SK-N-SH (cell line): ENCODE measurements around the gene SETD3. TPM values are rescaled to one million over a fixed set of nuclear protein-coding genes. Genes with fewer than 3 reads are reported as not detected.
A peak's percentile ranks its signal among the peaks of the same experiment; 100 is the strongest.

ENCODE experiments used
- CTCF ChIA-PET: fragments of 300-600, 350-600 bp; formaldehyde crosslinking; extraction: SDS; loops from one replicate; lab custom pipeline; 2021; lab: Yijun Ruan, JAX
- POLR2A ChIA-PET: fragments of 350-600 bp; sonication (Branson Sonifier 250); formaldehyde crosslinking; extraction: SDS; loops from one replicate; lab custom pipeline; 2020; ENCODE audit warnings: antibody characterized with exemption, inconsistent platforms; lab: Yijun Ruan, JAX
- DNase-seq: peaks from one replicate; pipeline ENCODE4 v3.0.0; 2012
- H2AFZ ChIP-seq: fragments of 200-600 bp; sonication (generic); 2 replicates; pipeline ENCODE4 v1.8.1; 2016; ENCODE audit warnings: antibody characterized with exemption, mild to moderate bottlenecking, low read depth
- H3F3A ChIP-seq: fragments of 200-600 bp; sonication (generic); replicated peaks from 2 replicates; pipeline ENCODE3; 2016; ENCODE audit warnings: antibody characterized with exemption, mild to moderate bottlenecking; ENCODE audit not compliant: insufficient read depth
- H3K27ac ChIP-seq, 2 experiments: fragments of 200-500 bp in 1 of 2; fragments of 200-600 bp in 1 of 2; sonication (Bioruptor generic) in 1 of 2; sonication (generic), shearing (Covaris generic) in 1 of 2; 2 replicates each; pipeline versions ENCODE4 v1.5.1 to v1.6.1; 2014 to 2016; ENCODE audit warnings: low read depth in 2 of 2, inconsistent platforms in 1 of 2, low read length in 1 of 2, mild to moderate bottlenecking in 1 of 2, mixed read lengths in 1 of 2
- H3K27me3 ChIP-seq: fragments of 200-600 bp; sonication (generic), shearing (Covaris generic); 2 replicates; pipeline ENCODE4 v1.6.1; 2016; ENCODE audit warnings: mixed run types; ENCODE audit not compliant: insufficient read depth
- H3K36me3 ChIP-seq, 2 experiments: fragments of 200-500 bp in 1 of 2; fragments of 200-600 bp in 1 of 2; sonication (Bioruptor generic) in 1 of 2; sonication (generic) in 1 of 2; replicated peaks in 1 of 2; 2 replicates each; pipeline versions ENCODE3 to v1.5.1; 2014 to 2016; ENCODE audit warnings: low read length in 1 of 2, mild to moderate bottlenecking in 1 of 2; ENCODE audit not compliant: insufficient read depth in 2 of 2, control insufficient read depth in 1 of 2
- H3K4me1 ChIP-seq, 2 experiments: fragments of 200-500 bp in 1 of 2; fragments of 200-600 bp in 1 of 2; sonication (Bioruptor generic) in 1 of 2; sonication (generic), shearing (Covaris generic) in 1 of 2; 2 replicates each; pipeline versions ENCODE4 v1.5.1 to v1.6.1; 2014 to 2016; ENCODE audit warnings: low read depth in 1 of 2, low read length in 1 of 2, mixed run types in 1 of 2; ENCODE audit not compliant: insufficient read depth in 2 of 2, control insufficient read depth in 1 of 2
- H3K4me2 ChIP-seq: fragments of 200-600 bp; sonication (generic), shearing (Covaris generic); 2 replicates; pipeline ENCODE4 v1.6.1; 2017; ENCODE audit warnings: mixed run types
- H3K4me3 ChIP-seq, 2 experiments: fragments of 200-500 bp in 1 of 2; fragments of 200-600 bp in 1 of 2; sonication (Bioruptor generic) in 1 of 2; sonication (generic), shearing (Covaris generic) in 1 of 2; 2 replicates each; pipeline versions ENCODE4 v1.5.1 to v1.8.1; 2014 to 2016; ENCODE audit warnings: low read depth in 2 of 2, inconsistent platforms in 1 of 2, low read length in 1 of 2, mild to moderate bottlenecking in 1 of 2, mixed read lengths in 1 of 2, moderate library complexity in 1 of 2
- H3K79me2 ChIP-seq: fragments of 200-600 bp; sonication (generic); 2 replicates; pipeline ENCODE4 v1.8.1; 2017; ENCODE audit warnings: mild to moderate bottlenecking; ENCODE audit not compliant: insufficient read depth
- H3K9ac ChIP-seq: fragments of 200-600 bp; sonication (generic); 2 replicates; pipeline ENCODE4 v1.6.1; 2017; ENCODE audit warnings: mixed run types
- H3K9me2 ChIP-seq: fragments of 200-600 bp; sonication (generic); 2 replicates; pipeline ENCODE4 v1.6.1; 2017; ENCODE audit warnings: mixed run types
- H3K9me3 ChIP-seq: fragments of 200-600 bp; sonication (generic); 2 replicates; pipeline ENCODE4 v1.6.1; 2017; ENCODE audit warnings: mixed run types, mild to moderate bottlenecking, moderate library complexity
- H4K20me1 ChIP-seq: fragments of 200-600 bp; sonication (generic); 2 replicates; pipeline ENCODE4 v1.6.1; 2017; ENCODE audit warnings: mild to moderate bottlenecking, mixed run types; ENCODE audit not compliant: insufficient read depth
- CHD2 ChIP-seq: fragments of 150-350 bp; IDR thresholded peaks from 2 replicates; pipeline ENCODE4 v1.6.1; 2018; ENCODE audit warnings: low read length; ENCODE audit not compliant: partially characterized antibody
- ELF1 ChIP-seq: IDR thresholded peaks from 2 replicates; pipeline ENCODE4 v1.4.0; 2012
- FOSL2 ChIP-seq: IDR thresholded peaks from 2 replicates; pipeline ENCODE4 v1.4.0; 2012; ENCODE audit warnings: low read depth, mild to moderate bottlenecking, moderate library complexity, borderline replicate concordance
- FOXJ3 ChIP-seq: sonication (generic); formaldehyde crosslinking; IDR thresholded peaks from 2 replicates; pipeline ENCODE4 v1.5.1; 2020; ENCODE audit warnings: mild to moderate bottlenecking, missing genetic modification reagents
- FOXM1 ChIP-seq: IDR thresholded peaks from 2 replicates; pipeline ENCODE4 v1.4.0; 2012; ENCODE audit warnings: low read depth, mild to moderate bottlenecking
- GABPA ChIP-seq: IDR thresholded peaks from 2 replicates; pipeline ENCODE4 v1.4.0; 2012; ENCODE audit warnings: low read depth, mild to moderate bottlenecking
- NFIC ChIP-seq: IDR thresholded peaks from 2 replicates; pipeline ENCODE4 v1.4.0; 2012; ENCODE audit warnings: borderline replicate concordance
- NRF1 ChIP-seq: IDR thresholded peaks from 2 replicates; pipeline ENCODE4 v1.6.1; 2012; ENCODE audit warnings: low read depth, mild to moderate bottlenecking, low read length
- POLR2AphosphoS5 ChIP-seq: IDR thresholded peaks from 2 replicates; pipeline ENCODE4 v1.6.1; 2012; ENCODE audit warnings: low read depth, low read length
- RAD21 ChIP-seq: IDR thresholded peaks from 2 replicates; pipeline ENCODE4 v1.6.1; 2012; ENCODE audit warnings: mild to moderate bottlenecking, low read length
- RCOR1 ChIP-seq: fragments of 150-350 bp; IDR thresholded peaks from 2 replicates; pipeline ENCODE4 v1.6.1; 2017; ENCODE audit warnings: antibody characterized with exemption, low read length
- RFX5 ChIP-seq: IDR thresholded peaks from 2 replicates; pipeline ENCODE4 v1.6.1; 2012; ENCODE audit warnings: mild to moderate bottlenecking, improper control_type of control experiment, low read length
- SMC3 ChIP-seq: IDR thresholded peaks from 2 replicates; pipeline ENCODE4 v1.6.1; 2012; ENCODE audit warnings: low read depth, low read length, improper control_type of control experiment
- TCF12 ChIP-seq: IDR thresholded peaks from 2 replicates; pipeline ENCODE4 v1.4.0; 2012
- TEAD4 ChIP-seq: IDR thresholded peaks from 2 replicates; pipeline ENCODE4 v1.4.0; 2012; ENCODE audit warnings: mild to moderate bottlenecking, borderline replicate concordance; ENCODE audit not compliant: insufficient read depth
- YY1 ChIP-seq: IDR thresholded peaks from 2 replicates; pipeline ENCODE4 v1.4.0; 2012; ENCODE audit warnings: low read depth, mild to moderate bottlenecking
- WGBS: methylation state at CpG from one replicate; pipeline ENCODE4 v1.1.6; 2017; ENCODE audit warnings: low lambda C conversion rate; 5-methylcytosine and 5-hydroxymethylcytosine counted together
- polyA plus RNA-seq, 3 experiments: library from polyadenylated mRNA; depleted of rRNA; stranded (reverse); fragments of >200 nt; gene quantifications; 2 replicates each; pipeline ENCODE4 v1.2.3, GENCODE V29; 2012
- TF ChIP-seq, protein P1 (sequence below): IDR thresholded peaks from 2 replicates; pipeline ENCODE4 v1.4.0; 2012; ENCODE audit warnings: low read depth, borderline replicate concordance
- TF ChIP-seq, protein P2 (sequence below): fragments of 150-350 bp; IDR thresholded peaks from 2 replicates; pipeline ENCODE4 v1.6.1; 2016; ENCODE audit warnings: mild to moderate bottlenecking, low read depth, low read length
- TF ChIP-seq, protein P3 (sequence below): fragments of 200-600 bp; sonication (generic); IDR thresholded peaks from 2 replicates; pipeline ENCODE4 v1.6.1; 2017; ENCODE audit warnings: antibody characterized with exemption, mild to moderate bottlenecking, moderate library complexity
- TF ChIP-seq, protein P4 (sequence below): IDR thresholded peaks from 2 replicates; pipeline ENCODE4 v1.6.1; 2012; ENCODE audit warnings: mild to moderate bottlenecking, low read depth, low read length, moderate library complexity

The SETD3 gene
- polyA plus RNA-seq, 1 of the 3 experiments (the other 2 are of a cell fraction): 19.1 TPM

DNA sequence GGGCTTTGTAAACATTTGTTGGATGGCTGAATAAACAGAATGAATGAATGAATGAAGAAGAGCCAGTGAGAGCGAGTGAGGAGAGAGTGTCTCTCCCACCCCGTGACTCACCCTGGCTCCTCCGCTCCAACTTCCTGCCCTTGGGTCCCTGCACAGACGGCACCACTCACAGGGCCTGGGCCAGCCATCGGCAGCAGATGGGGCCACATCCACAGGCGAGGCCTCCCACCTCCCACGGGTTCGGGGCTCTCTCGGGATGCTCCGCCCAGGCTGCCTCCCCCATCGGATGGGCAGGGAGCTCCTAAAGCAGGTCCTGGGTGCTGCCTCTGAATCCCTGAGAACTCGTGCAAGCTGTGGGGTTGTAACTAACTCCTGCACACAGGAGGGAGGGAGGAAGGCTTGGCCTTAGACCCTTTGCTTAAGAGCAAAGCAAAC lies 41.8 kb upstream of the SETD3 start:
- WGBS: 46% methylated on average over 5 of the region's 12 CpGs
- H3K9me2 ChIP-seq: no peaks in the 10 kb centered on the region
- DNase-seq: no peak
- H3K4me1 ChIP-seq: peaks cover 11 to 58% of the 10 kb centered on the region in 2 experiments; a peak in 3 of 4 replicates
- H3K4me3 ChIP-seq: no peak overlapping the region
- no peaks in the 10 kb centered on the region for H3K27me3 ChIP-seq
- peaks cover 32% of the 10 kb centered on the region; the same call in 1 of the 2 replicates for H3K79me2 ChIP-seq
- CTCF ChIA-PET: interaction anchor here (0.7 to 4.3 kb wide), 4 partner anchors 66 to 208 kb away, joined by 3 to 28 read pairs (median 5); no protein-coding TSS in a partner anchor
- H3K4me2 ChIP-seq: peak overlapping the region; percentile 19; the same call in 1 of the 2 replicates
- H3K9ac ChIP-seq: peak overlapping the region; percentile 34; the same call in 1 of the 2 replicates
- H3K27ac ChIP-seq: peak overlapping the region in 1 of 2 experiments; percentile 41; a peak in 2 of 4 replicates
- H4K20me1 ChIP-seq: peaks cover 6% of the 10 kb centered on the region; the same call in 1 of the 2 replicates
- peaks cover 0 to 4% of the 10 kb centered on the region in 2 experiments for H3K36me3 ChIP-seq
- no peak for TF ChIP-seq RFX5
- no peak for TF ChIP-seq TCF12
- TF ChIP-seq ELF1: no peak
- no peak for TF ChIP-seq TEAD4
- TF ChIP-seq YY1: no peak
- TF ChIP-seq RAD21: no peak
- no peak for TF ChIP-seq CHD2
- no peak for TF ChIP-seq FOXJ3 (CRISPR knock-in tag)
- TF ChIP-seq, protein P1, sequence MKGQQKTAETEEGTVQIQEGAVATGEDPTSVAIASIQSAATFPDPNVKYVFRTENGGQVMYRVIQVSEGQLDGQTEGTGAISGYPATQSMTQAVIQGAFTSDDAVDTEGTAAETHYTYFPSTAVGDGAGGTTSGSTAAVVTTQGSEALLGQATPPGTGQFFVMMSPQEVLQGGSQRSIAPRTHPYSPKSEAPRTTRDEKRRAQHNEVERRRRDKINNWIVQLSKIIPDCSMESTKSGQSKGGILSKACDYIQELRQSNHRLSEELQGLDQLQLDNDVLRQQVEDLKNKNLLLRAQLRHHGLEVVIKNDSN: no peak
- TF ChIP-seq, protein P2, sequence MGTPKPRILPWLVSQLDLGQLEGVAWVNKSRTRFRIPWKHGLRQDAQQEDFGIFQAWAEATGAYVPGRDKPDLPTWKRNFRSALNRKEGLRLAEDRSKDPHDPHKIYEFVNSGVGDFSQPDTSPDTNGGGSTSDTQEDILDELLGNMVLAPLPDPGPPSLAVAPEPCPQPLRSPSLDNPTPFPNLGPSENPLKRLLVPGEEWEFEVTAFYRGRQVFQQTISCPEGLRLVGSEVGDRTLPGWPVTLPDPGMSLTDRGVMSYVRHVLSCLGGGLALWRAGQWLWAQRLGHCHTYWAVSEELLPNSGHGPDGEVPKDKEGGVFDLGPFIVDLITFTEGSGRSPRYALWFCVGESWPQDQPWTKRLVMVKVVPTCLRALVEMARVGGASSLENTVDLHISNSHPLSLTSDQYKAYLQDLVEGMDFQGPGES: no peak
- TF ChIP-seq FOXM1: no peak
- TF ChIP-seq NFIC: no peak
- TF ChIP-seq, protein P3, sequence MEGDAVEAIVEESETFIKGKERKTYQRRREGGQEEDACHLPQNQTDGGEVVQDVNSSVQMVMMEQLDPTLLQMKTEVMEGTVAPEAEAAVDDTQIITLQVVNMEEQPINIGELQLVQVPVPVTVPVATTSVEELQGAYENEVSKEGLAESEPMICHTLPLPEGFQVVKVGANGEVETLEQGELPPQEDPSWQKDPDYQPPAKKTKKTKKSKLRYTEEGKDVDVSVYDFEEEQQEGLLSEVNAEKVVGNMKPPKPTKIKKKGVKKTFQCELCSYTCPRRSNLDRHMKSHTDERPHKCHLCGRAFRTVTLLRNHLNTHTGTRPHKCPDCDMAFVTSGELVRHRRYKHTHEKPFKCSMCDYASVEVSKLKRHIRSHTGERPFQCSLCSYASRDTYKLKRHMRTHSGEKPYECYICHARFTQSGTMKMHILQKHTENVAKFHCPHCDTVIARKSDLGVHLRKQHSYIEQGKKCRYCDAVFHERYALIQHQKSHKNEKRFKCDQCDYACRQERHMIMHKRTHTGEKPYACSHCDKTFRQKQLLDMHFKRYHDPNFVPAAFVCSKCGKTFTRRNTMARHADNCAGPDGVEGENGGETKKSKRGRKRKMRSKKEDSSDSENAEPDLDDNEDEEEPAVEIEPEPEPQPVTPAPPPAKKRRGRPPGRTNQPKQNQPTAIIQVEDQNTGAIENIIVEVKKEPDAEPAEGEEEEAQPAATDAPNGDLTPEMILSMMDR: no peak
- no peak for TF ChIP-seq NRF1
- no peak for TF ChIP-seq GABPA
- no peaks in the 10 kb centered on the region for H3K9me3 ChIP-seq
- POLR2A ChIA-PET: no interaction called here
- H2AFZ ChIP-seq: no peak overlapping the region
- H3F3A ChIP-seq: no peaks in the 10 kb centered on the region

DNA sequence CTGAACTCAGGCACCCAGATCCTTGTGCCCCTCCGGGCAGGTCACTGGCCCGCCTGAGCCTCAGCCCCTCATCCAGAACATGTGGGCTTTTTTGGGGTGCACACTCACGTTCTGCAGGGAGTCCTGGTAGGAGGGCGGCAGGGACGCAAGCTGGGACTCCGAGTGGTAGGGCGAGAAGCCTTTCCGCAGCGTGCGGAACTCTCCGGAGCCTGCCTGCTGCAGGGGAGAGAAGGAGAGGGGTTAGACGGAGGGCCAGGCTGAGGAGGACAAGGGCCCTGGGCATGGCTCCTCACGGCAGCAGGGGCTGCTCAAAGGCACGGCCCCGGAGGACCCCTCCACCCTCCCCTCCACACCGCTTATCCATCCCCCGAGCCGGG lies 41.4 kb upstream of the SETD3 start:
- Histone ChIP-seq H3K4me1 (peaks cover 11 to 54% of the 10 kb centered on the region in 2 experiments; a peak in 3 of 4 replicates), H3K9me3 (no peaks in the 10 kb centered on the region), H3K36me3 (peaks cover 0 to 4% of the 10 kb centered on the region in 2 experiments), H3K4me2 (no peak overlapping the region), H2AFZ (no peak overlapping the region), H3K27ac (no peak overlapping the region), H3K9ac (no peak overlapping the region), H4K20me1 (peaks cover 6% of the 10 kb centered on the region; the same call in 1 of the 2 replicates), H3K79me2 (peaks cover 32% of the 10 kb centered on the region; the same call in 1 of the 2 replicates), H3F3A (no peaks in the 10 kb centered on the region), H3K9me2 (no peaks in the 10 kb centered on the region), H3K4me3 (no peak overlapping the region), H3K27me3 (no peaks in the 10 kb centered on the region)
- CTCF ChIA-PET: interaction anchor here (0.7 to 4.3 kb wide), 2 partner anchors 105 to 208 kb away, joined by 3 to 28 read pairs; no protein-coding TSS in a partner anchor
- 97% methylated on average over 15 of the region's 18 CpGs for WGBS
- no peak for DNase-seq
- POLR2A ChIA-PET: no interaction called here
- TF ChIP-seq, protein P2: no peak
- no peak for TF ChIP-seq RFX5
- no peak for TF ChIP-seq POLR2AphosphoS5
- TF ChIP-seq, protein P4, sequence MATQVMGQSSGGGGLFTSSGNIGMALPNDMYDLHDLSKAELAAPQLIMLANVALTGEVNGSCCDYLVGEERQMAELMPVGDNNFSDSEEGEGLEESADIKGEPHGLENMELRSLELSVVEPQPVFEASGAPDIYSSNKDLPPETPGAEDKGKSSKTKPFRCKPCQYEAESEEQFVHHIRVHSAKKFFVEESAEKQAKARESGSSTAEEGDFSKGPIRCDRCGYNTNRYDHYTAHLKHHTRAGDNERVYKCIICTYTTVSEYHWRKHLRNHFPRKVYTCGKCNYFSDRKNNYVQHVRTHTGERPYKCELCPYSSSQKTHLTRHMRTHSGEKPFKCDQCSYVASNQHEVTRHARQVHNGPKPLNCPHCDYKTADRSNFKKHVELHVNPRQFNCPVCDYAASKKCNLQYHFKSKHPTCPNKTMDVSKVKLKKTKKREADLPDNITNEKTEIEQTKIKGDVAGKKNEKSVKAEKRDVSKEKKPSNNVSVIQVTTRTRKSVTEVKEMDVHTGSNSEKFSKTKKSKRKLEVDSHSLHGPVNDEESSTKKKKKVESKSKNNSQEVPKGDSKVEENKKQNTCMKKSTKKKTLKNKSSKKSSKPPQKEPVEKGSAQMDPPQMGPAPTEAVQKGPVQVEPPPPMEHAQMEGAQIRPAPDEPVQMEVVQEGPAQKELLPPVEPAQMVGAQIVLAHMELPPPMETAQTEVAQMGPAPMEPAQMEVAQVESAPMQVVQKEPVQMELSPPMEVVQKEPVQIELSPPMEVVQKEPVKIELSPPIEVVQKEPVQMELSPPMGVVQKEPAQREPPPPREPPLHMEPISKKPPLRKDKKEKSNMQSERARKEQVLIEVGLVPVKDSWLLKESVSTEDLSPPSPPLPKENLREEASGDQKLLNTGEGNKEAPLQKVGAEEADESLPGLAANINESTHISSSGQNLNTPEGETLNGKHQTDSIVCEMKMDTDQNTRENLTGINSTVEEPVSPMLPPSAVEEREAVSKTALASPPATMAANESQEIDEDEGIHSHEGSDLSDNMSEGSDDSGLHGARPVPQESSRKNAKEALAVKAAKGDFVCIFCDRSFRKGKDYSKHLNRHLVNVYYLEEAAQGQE: no peak
- no peak for TF ChIP-seq FOSL2
- TF ChIP-seq NRF1: no peak
- TF ChIP-seq NFIC: no peak
- no peak for TF ChIP-seq RCOR1
- no peak for TF ChIP-seq SMC3
